Cardiac septum (tissue), 1 donor: ENCODE measurements around the gene ADGRD1. TPM values are rescaled to one million over a fixed set of nuclear protein-coding genes. Genes with fewer than 3 reads are reported as not detected.

Experiments
- DNase-seq: peaks from one replicate; pipeline ENCODE4 v3.0.0-alpha.2; 2020; ENCODE audit warnings: low spot score
- intact Hi-C: fragments of 100-400 bp; cut with DNase I; formaldehyde crosslinking; loops from one replicate; pipeline ENCODE4 v1.14.0; 2022
- total RNA-seq: library from RNA; stranded (reverse); fragmentation: NEBNext Ultra II Directional; extraction: Animal tissue kit (Norgen Biotek cat#: 25700); gene quantifications from one replicate; pipeline ENCODE4 v1.2.1, GENCODE V29; 2021
- donor health status: DM: no; HTN: no; CAD: no.

Gene ADGRD1
- total RNA-seq, 1 donor from 2014 or later = 54.6 TPM

GRCh38 chr12:131013118-131013517, 59.4 kb downstream of the ADGRD1 start:
- intact Hi-C loops = no loop called here

GRCh38 chr12:131014343-131014742, 60.6 kb downstream of the ADGRD1 start:
- no peak for DNase-seq
- intact Hi-C loops = no loop called here

More at GRCh38 chr12:131013118-131013517, 59.4 kb downstream of the ADGRD1 start:
- no peak for DNase-seq

GRCh38 chr12:131015581-131016337, 62.1 kb downstream of the ADGRD1 start:
- DNase-seq = no peak
- intact Hi-C loops = no loop called here

GRCh38 chr12:131017477-131017991, 63.8 kb downstream of the ADGRD1 start:
- intact Hi-C loops = no loop called here
- DNase-seq = no peak

- no peak for DNase-seq
- intact Hi-C loops = no loop called here
Measured at GRCh38 chr12:131018019-131018620, 64.4 kb downstream of the ADGRD1 start.

- DNase-seq = no peak
- intact Hi-C loops = no loop called here
Measured at GRCh38 chr12:131018808-131019397, 65.2 kb downstream of the ADGRD1 start.

GRCh38 chr12:131020326-131021153, 66.8 kb downstream of the ADGRD1 start:
- no peak for DNase-seq
- intact Hi-C loops = no loop called here

- intact Hi-C loops = no loop called here
- no peak for DNase-seq
Measured at GRCh38 chr12:131021154-131021541, 67.4 kb downstream of the ADGRD1 start.

GRCh38 chr12:131024026-131024425, 70.3 kb downstream of the ADGRD1 start:
- intact Hi-C loops = no loop called here
- no peak for DNase-seq

- intact Hi-C loops = no loop called here
Measured at GRCh38 chr12:131024721-131025120, 71.0 kb downstream of the ADGRD1 start.

GRCh38 chr12:131025234-131025633, 71.5 kb downstream of the ADGRD1 start:
- intact Hi-C loops = no loop called here
- DNase-seq = no peak

More at GRCh38 chr12:131024721-131025120, 71.0 kb downstream of the ADGRD1 start:
- DNase-seq = no peak

- intact Hi-C loops = no loop called here
Measured at GRCh38 chr12:131025939-131026702, 72.4 kb downstream of the ADGRD1 start.

GRCh38 chr12:131026754-131027153, 73.0 kb downstream of the ADGRD1 start:
- intact Hi-C loops = no loop called here
- no peak for DNase-seq

More at GRCh38 chr12:131025939-131026702, 72.4 kb downstream of the ADGRD1 start:
- no peak for DNase-seq

GRCh38 chr12:131027264-131027663, 73.6 kb downstream of the ADGRD1 start:
- no peak for DNase-seq
- intact Hi-C loops = no loop called here

GRCh38 chr12:131027876-131028586, 74.3 kb downstream of the ADGRD1 start:
- intact Hi-C loops = no loop called here
- DNase-seq = no peak

- no peak for DNase-seq
- intact Hi-C loops = no loop called here
Measured at GRCh38 chr12:131028587-131029338, 75.1 kb downstream of the ADGRD1 start.

GRCh38 chr12:131030472-131031328, 77.0 kb downstream of the ADGRD1 start:
- intact Hi-C loops = no loop called here
- no peak for DNase-seq
